HL-60 (cell line): ENCODE measurements around the gene NOP16.

Experiments used
- DNase-seq, 2 experiments: peaks; one replicate each; pipeline ENCODE4 v3.0.0-alpha.2; 2010 to 2020; ENCODE audit warnings: low read depth in 1 of 2, low spot score in 1 of 2
- H3K27ac ChIP-seq: fragments of 250-450 bp; sonication (Bioruptor Pico); replicated peaks from 2 replicates; pipeline ENCODE4 v1.5.1; 2020; ENCODE audit warnings: mild to moderate bottlenecking, moderate library complexity
- H3K27me3 ChIP-seq: fragments of 250-450 bp; sonication (Bioruptor Pico); 2 replicates; pipeline ENCODE4 v1.5.1; 2021; ENCODE audit warnings: mild to moderate bottlenecking, moderate library complexity; ENCODE audit not compliant: insufficient read depth, poor library complexity, severe bottlenecking
- H3K4me3 ChIP-seq: replicated peaks from 2 replicates; pipeline ENCODE4 v1.5.1; 2011; ENCODE audit warnings: mild to moderate bottlenecking, control low read depth, low read length; ENCODE audit not compliant: insufficient read depth
- CTCF ChIP-seq: IDR thresholded peaks from one replicate; pipeline ENCODE4 v1.5.1; 2011; ENCODE audit warnings: low read length, control low read depth, inconsistent platforms; ENCODE audit not compliant: insufficient read depth
- GABPA ChIP-seq: IDR thresholded peaks from 2 replicates; pipeline ENCODE4 v1.6.1; 2012; ENCODE audit warnings: low read depth
- POLR2AphosphoS5 ChIP-seq: IDR thresholded peaks from 2 replicates; pipeline ENCODE4 v1.6.1; 2012; ENCODE audit warnings: low read depth
- REST ChIP-seq: IDR thresholded peaks from 2 replicates; pipeline ENCODE4 v1.6.1; 2012; ENCODE audit warnings: low read depth; ENCODE audit not compliant: insufficient replicate concordance
- SPI1 ChIP-seq: IDR thresholded peaks from 2 replicates; pipeline ENCODE4 v1.6.1; 2012; ENCODE audit warnings: low read depth, mild to moderate bottlenecking, borderline replicate concordance
- long read RNA-seq: library from polyadenylated mRNA; unstranded; transcript quantifications from one replicate; pipeline ENCODE4 v2.0.0, GENCODE V29; 2020

NOP16 gene
- long read RNA-seq, transcript NOP16-207 (5 exons, 1,258 nt) = major isoform, 46 of 77 reads
- long read RNA-seq, transcript NOP16-203 (4 exons, 582 nt) = minor isoform, 6 of 77 reads
- long read RNA-seq, transcript NOP16-211 (5 exons, 954 nt) = minor isoform, 8 of 77 reads
- long read RNA-seq, partial matches to known transcripts = 5 of 77 reads
- long read RNA-seq, other reads (novel, unspliced or antisense) = 7 of 77 reads

- Histone ChIP-seq H3K4me3 (peak within 1 kb of the TSS; percentile 91), H3K27me3 (no peaks in the 10 kb centered on the region), H3K27ac (peak within 1 kb of the TSS; percentile 97)
- peak; percentile 99 for DNase-seq
- peak; percentile 98 for TF ChIP-seq GABPA
- peak; percentile 48 for TF ChIP-seq REST
- TF ChIP-seq CTCF = no peak
- peak; percentile 48; the same call in 1 of the 2 replicates for TF ChIP-seq SPI1
- TF ChIP-seq POLR2AphosphoS5 = peak; percentile 84
Measured at GRCh38 chr5:176388444-176389134, at the start of gene NOP16, which contains the start of gene HIGD2A. Gene NOP16, minus strand, starts transcription at chr5:176388598. Its CDS starts 59 bp downstream, at chr5:176388539. Gene HIGD2A, plus strand, starts transcription at chr5:176388751. Its CDS starts 69 bp downstream, at chr5:176388820.

- DNase-seq = no peak
- H3K4me3 ChIP-seq = peak overlapping the region; percentile 2
- H3K27me3 ChIP-seq = no peaks in the 10 kb centered on the region
- TF ChIP-seq GABPA (no peak), SPI1 (no peak), CTCF (no peak), REST (no peak), POLR2AphosphoS5 (no peak)
- peak overlapping the region; percentile 44 for H3K27ac ChIP-seq
Measured at GRCh38 chr5:176436656-176437055, 48.3 kb upstream of the NOP16 start.

GRCh38 chr5:176432707-176433106, 44.3 kb upstream of the NOP16 start:
- no peak overlapping the region for H3K27ac ChIP-seq
- no peaks in the 10 kb centered on the region for H3K27me3 ChIP-seq
- DNase-seq = no peak
- H3K4me3 ChIP-seq = no peak overlapping the region
- no peak for TF ChIP-seq GABPA
- TF ChIP-seq CTCF = no peak
- no peak for TF ChIP-seq SPI1
- no peak for TF ChIP-seq POLR2AphosphoS5
- no peak for TF ChIP-seq REST
